Measurements from ENCODE around the gene FHIT.

Gene FHIT

GRCh38 chr3:60229502-60229901, 1021.8 kb downstream of the FHIT start:
- no peak overlapping the region for H3K27ac ChIP-seq

DNA sequence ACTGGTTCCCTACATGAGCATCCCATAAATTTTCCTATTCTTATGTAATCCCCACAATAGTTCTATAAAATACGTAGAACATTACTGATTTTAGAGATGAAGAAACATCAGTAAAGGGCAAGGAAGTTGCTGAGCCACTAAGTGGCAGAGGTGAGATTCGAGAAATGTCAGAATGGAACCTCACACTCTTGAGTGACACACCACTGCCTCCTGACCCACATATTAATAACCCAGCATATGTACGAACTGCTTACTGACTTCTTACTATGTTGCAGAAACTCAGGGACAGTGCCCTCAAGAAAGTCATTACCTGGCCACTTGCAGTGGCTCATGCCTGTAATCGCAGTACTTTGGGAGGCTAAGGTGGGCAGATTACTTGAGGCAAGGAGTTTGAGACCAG, 1022.4 kb downstream of the FHIT start:
- Histone ChIP-seq H2AFZ (no peak overlapping the region), H3K4me1 (no peaks in the 10 kb centered on the region), H3K79me2 (no peaks in the 10 kb centered on the region)

More at GRCh38 chr3:60229502-60229901, 1021.8 kb downstream of the FHIT start:
- Histone ChIP-seq H3K4me2 (ENCODE audit: low read length) (no peak overlapping the region), H3K9me3 (ENCODE audit: control insufficient read depth, low read length) (no peaks in the 10 kb centered on the region), H3K27me3 (ENCODE audit: control insufficient read depth, insufficient read depth, low read length) (no peaks in the 10 kb centered on the region), H3K9ac (no peak overlapping the region), H3K36me3 (ENCODE audit: control insufficient read depth, insufficient read depth, low read length) (no peaks in the 10 kb centered on the region), H3K79me2 (no peaks in the 10 kb centered on the region), H3K4me1 (no peaks in the 10 kb centered on the region), H3K4me3 (ENCODE audit: low read depth, low read length) (no peak overlapping the region), H2AFZ (no peak overlapping the region)
- no peak for TF ChIP-seq CTCF (IDR thresholded peaks at IDR 0.05)

DNA sequence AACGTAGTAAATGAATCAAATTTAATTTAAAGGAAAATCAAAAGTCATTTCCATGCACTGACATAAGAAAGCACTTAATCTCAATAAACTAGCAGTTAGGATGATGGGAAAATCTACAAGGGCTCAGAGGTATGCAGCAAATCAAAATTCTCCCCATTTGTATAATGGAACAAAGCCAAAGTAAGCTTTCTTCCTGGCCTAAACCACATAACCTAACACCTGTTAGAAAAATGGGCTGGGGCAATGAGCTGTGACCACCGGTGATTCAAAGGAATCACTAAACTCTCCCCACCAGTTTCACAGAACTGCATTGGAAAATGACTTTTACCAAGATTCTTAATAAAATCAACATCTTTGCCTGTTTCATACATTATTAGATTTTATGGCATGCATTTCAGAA, 1024.3 kb downstream of the FHIT start:
- Histone ChIP-seq H3K27ac (no peak overlapping the region), H3K9me3 (ENCODE audit: control insufficient read depth, low read length) (no peaks in the 10 kb centered on the region), H3K9ac (no peak overlapping the region), H3K4me1 (no peaks in the 10 kb centered on the region), H2AFZ (no peak overlapping the region), H3K4me2 (ENCODE audit: low read length) (no peak overlapping the region), H3K36me3 (ENCODE audit: control insufficient read depth, insufficient read depth, low read length) (no peaks in the 10 kb centered on the region), H3K27me3 (ENCODE audit: control insufficient read depth, insufficient read depth, low read length) (no peaks in the 10 kb centered on the region), H3K4me3 (ENCODE audit: low read depth, low read length) (no peak overlapping the region), H3K79me2 (no peaks in the 10 kb centered on the region)
- TF ChIP-seq CTCF (IDR thresholded peaks at IDR 0.05), result no peak

More for the DNA sequence above, 1022.4 kb downstream of the FHIT start:
- Histone ChIP-seq H3K9ac (no peak overlapping the region), H3K27ac (no peak overlapping the region), H3K9me3 (ENCODE audit: control insufficient read depth, low read length) (no peaks in the 10 kb centered on the region), H3K27me3 (ENCODE audit: control insufficient read depth, insufficient read depth, low read length) (no peaks in the 10 kb centered on the region), H3K4me2 (ENCODE audit: low read length) (no peak overlapping the region), H3K36me3 (ENCODE audit: control insufficient read depth, insufficient read depth, low read length) (no peaks in the 10 kb centered on the region), H3K4me3 (ENCODE audit: low read depth, low read length) (no peak overlapping the region)
- no peak for TF ChIP-seq CTCF (IDR thresholded peaks at IDR 0.05)

DNA sequence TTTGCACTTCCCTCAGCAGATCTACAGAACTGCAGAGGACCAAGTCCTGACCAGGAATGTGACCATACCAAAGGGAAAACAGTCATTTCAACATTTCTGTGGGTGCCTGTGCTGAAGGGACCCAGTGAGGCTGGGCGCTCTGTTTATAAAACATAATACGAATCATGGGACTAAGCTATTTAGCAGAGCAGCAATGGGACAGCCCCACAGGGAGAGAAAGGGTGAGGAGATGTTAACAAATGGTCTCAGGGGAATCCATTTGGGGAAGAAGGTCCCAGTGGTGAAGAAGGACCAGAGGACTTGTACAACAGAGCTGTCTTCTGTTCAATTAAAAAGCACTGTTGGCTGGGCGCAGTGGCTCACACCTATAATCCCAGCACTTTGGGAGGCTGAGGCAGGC, 1025.4 kb downstream of the FHIT start:
- no peaks in the 10 kb centered on the region for H3K36me3 ChIP-seq (ENCODE audit: control insufficient read depth, insufficient read depth, low read length)
- no peak overlapping the region for H3K4me3 ChIP-seq (ENCODE audit: low read depth, low read length)
- no peaks in the 10 kb centered on the region for H3K27me3 ChIP-seq (ENCODE audit: control insufficient read depth, insufficient read depth, low read length)
- no peak overlapping the region for H3K9ac ChIP-seq
- H3K4me1 ChIP-seq, result no peaks in the 10 kb centered on the region
- no peak overlapping the region for H3K4me2 ChIP-seq (ENCODE audit: low read length)
- no peak overlapping the region for H3K27ac ChIP-seq
- no peak overlapping the region for H2AFZ ChIP-seq
- TF ChIP-seq CTCF (IDR thresholded peaks at IDR 0.05), result no peak
- no peaks in the 10 kb centered on the region for H3K79me2 ChIP-seq
- H3K9me3 ChIP-seq (ENCODE audit: control insufficient read depth, low read length), result no peaks in the 10 kb centered on the region

GRCh38 chr3:60220768-60221167, 1030.5 kb downstream of the FHIT start:
- Histone ChIP-seq H3K4me2 (ENCODE audit: low read length) (no peak overlapping the region), H2AFZ (no peak overlapping the region), H3K36me3 (ENCODE audit: control insufficient read depth, insufficient read depth, low read length) (no peaks in the 10 kb centered on the region), H3K27me3 (ENCODE audit: control insufficient read depth, insufficient read depth, low read length) (no peaks in the 10 kb centered on the region), H3K4me1 (no peaks in the 10 kb centered on the region), H3K79me2 (no peaks in the 10 kb centered on the region), H3K9me3 (ENCODE audit: control insufficient read depth, low read length) (no peaks in the 10 kb centered on the region), H3K9ac (no peak overlapping the region), H3K4me3 (ENCODE audit: low read depth, low read length) (no peak overlapping the region), H3K27ac (no peak overlapping the region)
- TF ChIP-seq CTCF (IDR thresholded peaks at IDR 0.05), result no peak
